ENCODE measurements around the gene ZNF217.
"Not testable (repeated sequence)": the region's sequence is repeated elsewhere in the genome, so short reads cannot be mapped to it uniquely, and the experiment has no call there.

- TF ChIP-seq CTCF (IDR thresholded peaks at IDR 0.05; ENCODE audit: poor library complexity, severe bottlenecking); SMC3 (conservative IDR thresholded peaks at IDR 0.05; ENCODE audit: poor library complexity); REST (IDR thresholded peaks at IDR 0.05; ENCODE audit: borderline replicate concordance); EP300 (conservative IDR thresholded peaks at IDR 0.05; ENCODE audit: poor library complexity, severe bottlenecking): not testable (repeated sequence)
These were observed 2.8 kb upstream of the ZNF217 start for GRCh38 chr20:53596189-53597001.
